ENCODE measurements around the gene SDC4.

Gene SDC4

GRCh38 chr20:45293041-45294002 is 54.9 kb downstream of the SDC4 start:
- peak; percentile 80 for DNase-seq

- DNase-seq: no peak
These were observed 55.9 kb downstream of the SDC4 start for GRCh38 chr20:45292343-45292742.

DNA sequence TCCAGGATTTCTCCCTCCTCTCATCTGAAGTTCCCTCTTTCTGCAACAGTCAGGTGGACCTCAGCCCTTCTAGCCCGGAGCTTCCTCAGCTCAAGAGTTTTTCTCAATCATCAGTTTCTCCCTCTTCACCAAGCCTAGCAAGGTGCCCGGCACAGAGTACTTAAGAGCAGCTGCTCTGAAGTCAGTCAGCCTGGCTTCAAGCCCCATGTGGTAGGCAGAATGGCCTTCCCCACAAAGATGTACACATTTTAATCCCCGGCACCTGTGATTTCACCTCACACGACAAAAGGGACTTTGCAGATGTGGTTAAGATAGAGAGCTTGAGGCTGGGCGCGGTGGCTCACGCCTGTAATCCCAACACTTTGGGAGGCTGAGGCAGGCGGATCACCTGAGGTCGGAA is 56.7 kb downstream of the SDC4 start:
- no peak for DNase-seq

- peak; percentile 82 for DNase-seq
These were observed 57.4 kb downstream of the SDC4 start for GRCh38 chr20:45290677-45291355.

DNA sequence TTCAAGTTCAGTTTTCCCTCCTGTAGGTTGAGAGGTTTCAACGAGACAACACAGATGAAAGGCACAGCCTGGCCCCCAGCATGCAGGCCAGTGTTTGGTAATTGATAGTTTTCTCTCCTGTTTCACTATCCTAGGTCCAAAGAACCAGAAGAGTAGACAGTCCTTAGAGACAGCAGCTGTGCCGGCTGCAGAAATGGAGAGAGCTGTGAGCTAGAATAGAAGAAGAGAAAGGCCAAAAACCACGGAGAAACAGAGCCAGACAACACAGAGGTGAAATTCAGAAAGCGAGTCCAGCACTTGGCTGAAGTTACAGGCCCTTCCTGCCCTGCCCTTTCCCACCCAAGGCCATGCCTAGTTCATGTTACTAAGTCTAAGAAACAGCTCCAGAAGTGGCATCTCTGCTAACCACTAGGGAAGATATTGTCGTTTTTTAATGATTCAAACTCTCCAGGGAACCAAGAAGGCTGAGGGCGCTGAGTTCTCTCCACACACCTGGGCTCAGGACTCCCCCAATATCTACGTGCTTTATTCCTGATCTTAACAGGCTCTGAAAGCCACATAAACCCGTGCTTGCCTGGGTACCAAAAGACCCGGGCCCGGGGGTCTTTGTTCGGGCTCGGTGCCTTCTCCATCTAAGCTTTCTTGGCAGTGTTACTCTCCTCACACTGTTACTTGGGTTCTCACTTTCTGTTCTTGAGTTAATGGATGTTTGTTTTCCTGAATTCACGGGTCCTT is 58.1 kb downstream of the SDC4 start:
- no peak for DNase-seq

- no peak for DNase-seq
These were observed 59.4 kb downstream of the SDC4 start for GRCh38 chr20:45288860-45289259.

GRCh38 chr20:45288376-45288775 is 59.8 kb downstream of the SDC4 start:
- DNase-seq: no peak

DNA sequence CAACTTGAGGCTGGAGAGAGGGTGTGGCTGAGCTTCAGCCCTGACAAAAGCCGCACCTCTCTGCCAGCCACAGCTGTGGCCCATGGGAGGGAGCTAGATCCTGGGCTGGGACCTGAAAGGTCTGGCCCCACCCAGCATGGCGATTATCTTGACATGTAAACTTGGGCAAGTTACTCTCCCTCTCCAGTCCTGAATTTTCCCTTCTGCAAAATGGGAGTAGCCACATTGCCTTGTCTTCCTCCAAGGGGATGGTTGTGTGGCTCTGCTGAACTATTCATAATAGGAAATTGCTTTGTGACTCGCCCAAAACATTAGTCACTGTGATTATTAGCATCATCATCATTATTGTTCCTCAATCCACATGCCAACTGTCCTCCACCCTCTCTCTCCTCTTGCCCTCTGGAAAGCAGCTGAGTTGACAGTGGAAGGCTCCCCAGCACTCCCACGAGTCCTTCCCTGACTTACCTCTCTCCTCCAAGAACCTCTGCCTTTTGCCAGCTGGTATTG is 64.6 kb downstream of the SDC4 start:
- DNase-seq: no peak

GRCh38 chr20:45282700-45283550 is 65.3 kb downstream of the SDC4 start:
- no peak for DNase-seq

- no peak for DNase-seq
These were observed 68.2 kb downstream of the SDC4 start for GRCh38 chr20:45279992-45280391.

DNA sequence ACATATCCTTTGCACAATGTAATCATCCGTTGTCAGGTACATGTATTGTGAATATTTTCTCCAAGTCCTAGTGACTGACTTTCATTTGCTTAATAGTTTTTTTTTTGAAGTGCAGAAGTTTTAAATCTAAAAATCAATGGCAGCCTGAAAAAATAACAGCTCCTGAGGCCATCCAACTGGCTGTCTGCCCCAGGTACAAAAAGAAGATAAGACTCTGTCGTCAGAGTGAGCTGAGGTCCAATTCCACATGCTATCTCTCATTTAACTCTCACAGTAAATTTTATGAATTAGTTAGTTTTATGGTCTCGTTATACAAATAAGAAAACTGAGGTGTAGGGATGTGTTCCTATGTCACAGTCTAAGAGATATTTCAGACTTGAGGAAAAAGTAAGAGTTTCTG is 72.9 kb downstream of the SDC4 start:
- DNase-seq: no peak
